ENCODE results near the gene SEMA5A.

Gene SEMA5A

DNA sequence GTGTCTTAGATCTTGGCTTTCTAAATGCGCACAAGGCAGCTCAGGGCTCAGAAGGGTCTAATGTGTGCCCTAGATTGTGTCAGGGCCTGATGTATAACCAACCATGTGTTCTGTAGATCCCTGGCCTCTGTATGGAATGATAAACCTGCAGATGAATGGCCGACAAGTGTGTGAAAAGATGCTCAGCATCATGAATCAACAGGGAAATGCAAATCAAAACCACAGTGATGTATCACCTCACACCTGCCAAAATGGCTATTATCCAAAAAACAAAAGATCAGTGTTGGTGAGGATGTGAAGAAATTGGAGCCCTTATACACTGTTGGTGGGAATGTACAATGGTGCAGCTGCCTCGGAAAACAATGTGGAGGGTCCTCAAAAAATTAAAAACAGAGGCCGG, 489.8 kb downstream of the SEMA5A start:
- Histone ChIP-seq H3K9me3 (ENCODE audit: control insufficient read depth in 2 of 2, low read length in 2 of 2) (no peaks in the 10 kb centered on the region), H3K4me3 (ENCODE audit: low read length in 2 of 2) (no peak overlapping the region), H3K27me3 (ENCODE audit: control insufficient read depth in 2 of 2, insufficient read depth in 2 of 2, low read length in 2 of 2) (no peaks in the 10 kb centered on the region), H3K36me3 (ENCODE audit: control insufficient read depth in 2 of 2, insufficient read depth in 2 of 2, low read length in 2 of 2) (peaks cover 12 to 16% of the 10 kb centered on the region in 2 donors), H3K27ac (ENCODE audit: low read depth in 2 of 2, low read length in 2 of 2) (no peak overlapping the region), H3K9ac (ENCODE audit: low read depth in 1 of 2, low read length in 2 of 2) (no peak overlapping the region), H3K4me1 (ENCODE audit: control insufficient read depth in 2 of 2, insufficient read depth in 2 of 2, low read length in 2 of 2) (no peaks in the 10 kb centered on the region)

DNA sequence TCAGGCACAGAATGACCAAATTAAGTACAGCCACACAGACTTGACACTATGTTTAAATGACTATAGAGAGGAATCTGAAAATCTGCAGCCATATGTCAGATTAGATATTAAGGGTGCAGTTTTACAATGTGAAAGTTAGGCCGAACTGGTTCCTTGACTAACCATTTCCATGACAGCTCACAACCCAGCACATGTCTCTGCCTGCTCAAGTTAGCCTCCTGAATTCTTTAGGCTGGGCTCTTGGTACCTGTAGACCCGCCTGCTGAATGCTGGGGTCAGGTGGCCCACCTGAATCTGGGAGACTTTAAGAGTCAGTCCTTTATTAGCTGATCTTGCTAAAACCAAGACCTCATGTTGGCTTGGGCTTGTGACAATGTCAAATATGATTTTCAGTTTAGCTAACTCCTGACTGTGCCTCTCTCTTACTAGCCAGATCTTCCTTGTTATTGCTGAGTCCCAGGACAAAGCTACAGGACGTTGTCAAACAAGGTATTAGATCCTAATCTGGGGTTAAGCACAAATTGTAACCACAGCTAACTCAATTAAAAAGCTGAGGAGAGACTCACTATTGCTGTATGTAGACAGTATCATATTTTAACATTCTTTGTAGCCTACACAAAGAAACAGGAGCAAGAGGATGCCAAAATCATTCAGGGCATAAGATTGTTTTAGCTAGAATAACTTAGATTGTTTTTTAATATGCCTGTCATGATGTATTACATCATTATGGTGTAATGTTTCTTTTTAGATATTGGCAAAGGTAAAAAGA, 490.9 kb downstream of the SEMA5A start:
- Histone ChIP-seq H3K4me1 (ENCODE audit: control insufficient read depth in 2 of 2, insufficient read depth in 2 of 2, low read length in 2 of 2) (no peaks in the 10 kb centered on the region), H3K27me3 (ENCODE audit: control insufficient read depth in 2 of 2, insufficient read depth in 2 of 2, low read length in 2 of 2) (no peaks in the 10 kb centered on the region), H3K4me3 (ENCODE audit: low read length in 2 of 2) (no peak overlapping the region), H3K9ac (ENCODE audit: low read depth in 1 of 2, low read length in 2 of 2) (no peak overlapping the region), H3K9me3 (ENCODE audit: control insufficient read depth in 2 of 2, low read length in 2 of 2) (no peaks in the 10 kb centered on the region), H3K36me3 (ENCODE audit: control insufficient read depth in 2 of 2, insufficient read depth in 2 of 2, low read length in 2 of 2) (peaks cover 17 to 20% of the 10 kb centered on the region in 2 donors), H3K27ac (ENCODE audit: low read depth in 2 of 2, low read length in 2 of 2) (no peak overlapping the region)

DNA sequence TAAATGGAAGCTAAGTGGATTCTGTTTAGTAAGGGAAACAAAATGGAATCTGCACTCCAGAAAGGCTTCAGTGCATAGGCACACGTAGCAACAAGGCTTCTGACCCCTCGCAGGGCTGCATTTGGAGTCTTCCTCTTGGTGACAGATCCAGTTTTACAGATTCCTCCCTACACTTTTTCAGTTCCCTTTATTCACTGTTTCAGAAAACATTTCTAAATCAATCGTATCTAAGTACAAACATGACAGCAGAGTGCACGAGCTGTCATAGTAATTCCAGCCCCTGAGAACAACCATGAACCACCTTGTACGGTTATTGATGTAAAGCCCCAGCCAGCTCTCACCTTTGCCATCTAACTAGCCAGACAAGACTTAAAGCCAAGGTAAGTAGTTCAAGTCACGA, 491.6 kb downstream of the SEMA5A start:
- H3K36me3 ChIP-seq (ENCODE audit: control insufficient read depth in 2 of 2, insufficient read depth in 2 of 2, low read length in 2 of 2), result peaks cover 20 to 21% of the 10 kb centered on the region in 2 donors
- no peaks in the 10 kb centered on the region for H3K4me1 ChIP-seq (ENCODE audit: control insufficient read depth in 2 of 2, insufficient read depth in 2 of 2, low read length in 2 of 2)
- H3K9ac ChIP-seq (ENCODE audit: low read depth in 1 of 2, low read length in 2 of 2), result no peak overlapping the region
- no peak overlapping the region for H3K4me3 ChIP-seq (ENCODE audit: low read length in 2 of 2)
- no peak overlapping the region for H3K27ac ChIP-seq (ENCODE audit: low read depth in 2 of 2, low read length in 2 of 2)
- no peaks in the 10 kb centered on the region for H3K27me3 ChIP-seq (ENCODE audit: control insufficient read depth in 2 of 2, insufficient read depth in 2 of 2, low read length in 2 of 2)
- H3K9me3 ChIP-seq (ENCODE audit: control insufficient read depth in 2 of 2, low read length in 2 of 2), result no peaks in the 10 kb centered on the region

DNA sequence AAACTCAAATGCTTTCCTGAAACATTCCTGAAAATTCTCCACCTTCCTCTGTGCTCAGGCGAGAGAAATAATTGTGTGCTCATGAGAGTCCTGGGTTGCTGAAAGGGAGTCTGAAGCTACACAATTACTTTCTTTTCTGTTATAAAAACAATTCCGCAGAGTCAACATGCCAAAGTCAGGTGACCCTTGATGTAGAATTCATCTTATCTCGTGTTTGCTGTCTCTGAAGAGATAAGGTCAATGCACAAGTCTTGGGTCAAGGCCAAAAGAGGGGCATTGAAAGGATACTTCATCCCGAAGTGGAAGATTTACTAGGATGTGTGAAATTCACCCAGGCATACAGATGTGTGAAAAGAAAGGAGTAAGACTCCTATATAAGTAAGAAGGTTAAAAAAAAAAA, 493.5 kb downstream of the SEMA5A start:
- H3K9ac ChIP-seq (ENCODE audit: low read depth in 1 of 2, low read length in 2 of 2), result no peak overlapping the region
- H3K4me3 ChIP-seq (ENCODE audit: low read length in 2 of 2), result no peak overlapping the region
- H3K4me1 ChIP-seq (ENCODE audit: control insufficient read depth in 2 of 2, insufficient read depth in 2 of 2, low read length in 2 of 2), result no peaks in the 10 kb centered on the region
- no peaks in the 10 kb centered on the region for H3K27me3 ChIP-seq (ENCODE audit: control insufficient read depth in 2 of 2, insufficient read depth in 2 of 2, low read length in 2 of 2)
- no peaks in the 10 kb centered on the region for H3K9me3 ChIP-seq (ENCODE audit: control insufficient read depth in 2 of 2, low read length in 2 of 2)
- H3K27ac ChIP-seq (ENCODE audit: low read depth in 2 of 2, low read length in 2 of 2), result no peak overlapping the region
- peaks cover 20 to 25% of the 10 kb centered on the region in 2 donors for H3K36me3 ChIP-seq (ENCODE audit: control insufficient read depth in 2 of 2, insufficient read depth in 2 of 2, low read length in 2 of 2)

DNA sequence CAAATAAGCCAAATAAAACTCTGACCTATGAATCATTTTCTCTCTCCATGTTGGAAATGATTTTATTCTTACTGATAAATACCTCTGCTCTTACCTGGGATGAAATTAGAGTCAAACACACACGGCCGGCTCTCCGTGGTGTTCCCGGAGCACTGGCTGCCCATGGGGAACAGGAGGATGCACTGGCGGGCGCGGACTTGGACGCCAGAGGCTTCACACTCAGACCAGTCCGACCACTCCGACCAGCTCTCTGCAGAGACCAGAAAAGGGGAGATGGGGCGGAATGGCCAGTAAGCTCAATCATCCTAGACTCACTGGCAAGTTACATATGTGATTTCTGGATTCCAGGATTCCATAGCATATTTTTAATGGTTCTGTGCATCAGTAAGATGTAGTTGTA, 494.1 kb downstream of the SEMA5A start:
- peaks cover 20 to 25% of the 10 kb centered on the region in 2 donors for H3K36me3 ChIP-seq (ENCODE audit: control insufficient read depth in 2 of 2, insufficient read depth in 2 of 2, low read length in 2 of 2)
- H3K9ac ChIP-seq (ENCODE audit: low read depth in 1 of 2, low read length in 2 of 2), result no peak overlapping the region
- H3K4me1 ChIP-seq (ENCODE audit: control insufficient read depth in 2 of 2, insufficient read depth in 2 of 2, low read length in 2 of 2), result no peaks in the 10 kb centered on the region
- no peaks in the 10 kb centered on the region for H3K27me3 ChIP-seq (ENCODE audit: control insufficient read depth in 2 of 2, insufficient read depth in 2 of 2, low read length in 2 of 2)
- no peak overlapping the region for H3K4me3 ChIP-seq (ENCODE audit: low read length in 2 of 2)
- H3K27ac ChIP-seq (ENCODE audit: low read depth in 2 of 2, low read length in 2 of 2), result no peak overlapping the region
- H3K9me3 ChIP-seq (ENCODE audit: control insufficient read depth in 2 of 2, low read length in 2 of 2), result no peaks in the 10 kb centered on the region

DNA sequence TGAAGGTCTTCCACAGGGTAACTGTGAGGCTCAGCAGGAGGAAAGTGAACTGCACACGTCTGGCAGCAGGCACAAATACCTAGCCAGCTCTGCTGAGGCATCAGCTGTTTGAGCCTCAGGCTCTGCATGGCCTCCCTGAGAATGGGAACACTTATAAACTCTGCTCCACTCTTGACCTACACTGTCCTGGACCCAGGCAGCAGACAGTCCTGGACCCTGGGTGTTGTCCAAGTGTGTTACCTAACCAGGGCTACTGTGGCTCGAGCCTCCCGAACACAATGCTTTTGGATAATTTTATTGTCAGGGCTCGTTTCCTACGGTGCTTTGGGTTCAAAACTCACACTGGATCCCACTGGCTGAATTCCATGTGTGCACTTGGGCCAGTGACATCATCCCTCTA, 497.9 kb downstream of the SEMA5A start:
- H3K27me3 ChIP-seq (ENCODE audit: control insufficient read depth in 2 of 2, insufficient read depth in 2 of 2, low read length in 2 of 2), result no peaks in the 10 kb centered on the region
- H3K4me1 ChIP-seq (ENCODE audit: control insufficient read depth in 2 of 2, insufficient read depth in 2 of 2, low read length in 2 of 2), result no peaks in the 10 kb centered on the region
- H3K27ac ChIP-seq (ENCODE audit: low read depth in 2 of 2, low read length in 2 of 2), result no peak overlapping the region
- H3K9ac ChIP-seq (ENCODE audit: low read depth in 1 of 2, low read length in 2 of 2), result no peak overlapping the region
- H3K9me3 ChIP-seq (ENCODE audit: control insufficient read depth in 2 of 2, low read length in 2 of 2), result no peaks in the 10 kb centered on the region
- no peak overlapping the region for H3K4me3 ChIP-seq (ENCODE audit: low read length in 2 of 2)
- H3K36me3 ChIP-seq (ENCODE audit: control insufficient read depth in 2 of 2, insufficient read depth in 2 of 2, low read length in 2 of 2), result peaks cover 20 to 27% of the 10 kb centered on the region in 2 donors

GRCh38 chr5:9046756-9047481, 499.0 kb downstream of the SEMA5A start:
- H3K9me3 ChIP-seq (ENCODE audit: control insufficient read depth in 2 of 2, low read length in 2 of 2), result no peaks in the 10 kb centered on the region
- H3K4me1 ChIP-seq (ENCODE audit: control insufficient read depth in 2 of 2, insufficient read depth in 2 of 2, low read length in 2 of 2), result no peaks in the 10 kb centered on the region
- H3K27ac ChIP-seq (ENCODE audit: low read depth in 2 of 2, low read length in 2 of 2), result no peak overlapping the region
- H3K9ac ChIP-seq (ENCODE audit: low read depth in 1 of 2, low read length in 2 of 2), result no peak overlapping the region
- no peak overlapping the region for H3K4me3 ChIP-seq (ENCODE audit: low read length in 2 of 2)
- H3K36me3 ChIP-seq (ENCODE audit: control insufficient read depth in 2 of 2, insufficient read depth in 2 of 2, low read length in 2 of 2), result peaks cover 22 to 30% of the 10 kb centered on the region in 2 donors
- no peaks in the 10 kb centered on the region for H3K27me3 ChIP-seq (ENCODE audit: control insufficient read depth in 2 of 2, insufficient read depth in 2 of 2, low read length in 2 of 2)

DNA sequence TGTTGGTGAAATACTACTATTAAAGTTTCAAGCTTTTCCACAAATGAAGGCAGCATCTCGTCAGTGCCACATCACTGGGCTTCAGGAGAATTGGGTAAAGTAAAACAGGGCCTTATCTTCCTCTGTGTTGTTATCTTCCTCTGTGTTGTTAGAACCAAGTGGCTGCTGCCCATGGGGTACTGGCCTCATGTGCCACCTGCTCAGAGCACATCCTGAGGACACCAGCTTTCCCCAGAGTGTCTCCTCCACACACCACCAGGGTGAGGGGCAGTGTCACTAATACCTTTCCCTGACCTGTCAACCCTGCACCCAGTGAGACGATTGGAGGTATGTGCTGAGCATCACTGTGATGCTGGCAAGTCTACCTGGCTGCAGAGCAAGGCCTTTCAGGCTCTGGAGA, 499.9 kb downstream of the SEMA5A start:
- H3K36me3 ChIP-seq (ENCODE audit: control insufficient read depth in 2 of 2, insufficient read depth in 2 of 2, low read length in 2 of 2), result peaks cover 20 to 27% of the 10 kb centered on the region in 2 donors
- no peaks in the 10 kb centered on the region for H3K9me3 ChIP-seq (ENCODE audit: control insufficient read depth in 2 of 2, low read length in 2 of 2)
- H3K27me3 ChIP-seq (ENCODE audit: control insufficient read depth in 2 of 2, insufficient read depth in 2 of 2, low read length in 2 of 2), result no peaks in the 10 kb centered on the region
- no peaks in the 10 kb centered on the region for H3K4me1 ChIP-seq (ENCODE audit: control insufficient read depth in 2 of 2, insufficient read depth in 2 of 2, low read length in 2 of 2)
- no peak overlapping the region for H3K27ac ChIP-seq (ENCODE audit: low read depth in 2 of 2, low read length in 2 of 2)
- H3K4me3 ChIP-seq (ENCODE audit: low read length in 2 of 2), result no peak overlapping the region
- no peak overlapping the region for H3K9ac ChIP-seq (ENCODE audit: low read depth in 1 of 2, low read length in 2 of 2)

DNA sequence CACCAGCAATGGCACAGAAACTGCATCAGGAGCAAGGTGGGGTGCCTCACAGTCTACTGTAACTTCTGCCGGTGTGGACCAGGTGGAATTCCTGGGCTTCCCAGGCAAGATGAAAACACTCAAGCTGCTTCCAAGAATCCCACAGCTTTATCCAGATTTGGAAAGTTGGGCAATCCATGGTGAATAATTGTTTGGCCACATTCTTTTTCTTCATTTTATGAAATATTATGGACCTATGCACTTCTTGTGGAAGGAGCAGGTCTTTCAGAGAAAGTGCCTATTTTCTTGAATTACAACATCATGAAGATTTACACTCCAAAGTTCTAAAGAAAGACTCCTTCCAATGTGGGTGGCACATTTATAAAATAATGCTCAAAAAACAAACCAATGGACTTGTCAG, 503.6 kb downstream of the SEMA5A start:
- H3K36me3 ChIP-seq (ENCODE audit: control insufficient read depth in 2 of 2, insufficient read depth in 2 of 2, low read length in 2 of 2), result peaks cover 16 to 17% of the 10 kb centered on the region in 2 donors
- no peak overlapping the region for H3K9ac ChIP-seq (ENCODE audit: low read depth in 1 of 2, low read length in 2 of 2)
- H3K4me3 ChIP-seq (ENCODE audit: low read length in 2 of 2), result no peak overlapping the region
- no peaks in the 10 kb centered on the region for H3K4me1 ChIP-seq (ENCODE audit: control insufficient read depth in 2 of 2, insufficient read depth in 2 of 2, low read length in 2 of 2)
- H3K27me3 ChIP-seq (ENCODE audit: control insufficient read depth in 2 of 2, insufficient read depth in 2 of 2, low read length in 2 of 2), result no peaks in the 10 kb centered on the region
- no peak overlapping the region for H3K27ac ChIP-seq (ENCODE audit: low read depth in 2 of 2, low read length in 2 of 2)
- H3K9me3 ChIP-seq (ENCODE audit: control insufficient read depth in 2 of 2, low read length in 2 of 2), result no peaks in the 10 kb centered on the region

- H3K9ac ChIP-seq (ENCODE audit: low read depth in 1 of 2, low read length in 2 of 2), result no peak overlapping the region
Measured at GRCh38 chr5:9040475-9040874, 505.4 kb downstream of the SEMA5A start.

More at GRCh38 chr5:9040475-9040874, 505.4 kb downstream of the SEMA5A start:
- no peaks in the 10 kb centered on the region for H3K4me1 ChIP-seq (ENCODE audit: control insufficient read depth in 2 of 2, insufficient read depth in 2 of 2, low read length in 2 of 2)
- H3K36me3 ChIP-seq (ENCODE audit: control insufficient read depth in 2 of 2, insufficient read depth in 2 of 2, low read length in 2 of 2), result peaks cover 16 to 17% of the 10 kb centered on the region in 2 donors
- H3K9me3 ChIP-seq (ENCODE audit: control insufficient read depth in 2 of 2, low read length in 2 of 2), result no peaks in the 10 kb centered on the region
- H3K27ac ChIP-seq (ENCODE audit: low read depth in 2 of 2, low read length in 2 of 2), result no peak overlapping the region
- H3K4me3 ChIP-seq (ENCODE audit: low read length in 2 of 2), result no peak overlapping the region
- no peaks in the 10 kb centered on the region for H3K27me3 ChIP-seq (ENCODE audit: control insufficient read depth in 2 of 2, insufficient read depth in 2 of 2, low read length in 2 of 2)

All from mucosa of rectum (tissue), 2 donors.